ENCODE measurements around the gene FOSB. TPM values are rescaled to one million over a fixed set of nuclear protein-coding genes. Genes with fewer than 3 reads are reported as not detected.
A peak's percentile ranks its signal among the peaks of the same experiment; 100 is the strongest.

Gene FOSB
- total and polyA plus RNA-seq, 9 of the 15 experiments (the other 6 are each of a cell fraction or from before 2014, with no cell fraction given): 0.11 to 2.7 (median 0.73) TPM

DNA sequence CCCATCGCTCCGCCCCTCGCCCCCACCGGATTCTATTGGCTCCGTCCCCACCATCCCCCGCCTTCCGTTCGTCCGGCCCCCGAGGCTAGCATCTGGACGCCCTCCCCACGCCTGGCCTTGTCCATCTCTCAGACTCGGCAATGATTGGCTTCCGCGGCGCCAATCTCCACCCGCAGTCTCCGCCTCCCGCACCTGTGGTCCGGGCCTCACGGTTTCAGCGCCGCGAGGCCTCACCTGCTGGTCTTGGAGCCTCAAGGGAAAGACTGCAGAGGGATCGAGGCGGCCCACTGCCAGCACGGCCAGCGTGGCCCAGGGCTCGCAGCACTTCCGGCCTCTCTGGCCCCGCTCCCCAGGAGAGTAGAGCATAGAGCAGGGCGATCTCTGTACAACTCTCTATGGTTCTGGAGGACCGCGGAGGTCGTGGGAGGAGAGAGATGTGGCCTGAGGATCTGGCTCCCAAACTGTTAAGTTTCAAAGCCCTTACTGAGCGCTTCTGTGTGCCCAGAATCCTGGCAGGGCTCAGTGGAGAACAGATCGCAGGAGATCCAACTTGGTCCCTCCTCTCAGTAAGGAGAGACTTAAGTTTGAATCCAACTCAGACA, 44.1 kb upstream of the FOSB start, which contains the start of gene ERCC1 (continued):
- TF ChIP-seq ESRRA (IDR thresholded peaks at IDR 0.05; ENCODE audit: borderline replicate concordance, low read depth) (peak; percentile 34; the same call in 1 of the 2 replicates), KLF16 (IDR thresholded peaks at IDR 0.05) (no peak), ZNF583 (CRISPR knock-in tag; IDR thresholded peaks at IDR 0.05) (no peak), RNF2 (IDR thresholded peaks at IDR 0.05) (0 out of 2 replicates have a peak, but pooled peaks have one; percentile 45), ZNF507 (tag; conservative IDR thresholded peaks at IDR 0.05) (no peak), BHLHE40 (IDR thresholded peaks at IDR 0.05; ENCODE audit: low read length) (peak; percentile 42; the same call in 1 of the 2 replicates), BCL6 (CRISPR knock-in tag; IDR thresholded peaks at IDR 0.05) (no peak), ZBTB9 (CRISPR knock-in tag; IDR thresholded peaks at IDR 0.05) (peak; percentile 56), FOXM1 (IDR thresholded peaks at IDR 0.05; ENCODE audit: low read depth) (no peak), FOXM1 (CRISPR knock-in tag; IDR thresholded peaks at IDR 0.05; ENCODE audit: low read depth) (peak; percentile 94; the same call in 1 of the 2 replicates), CTCFL (IDR thresholded peaks at IDR 0.05; ENCODE audit: borderline replicate concordance, insufficient read depth, low read depth, low read length, poor library complexity, severe bottlenecking) (no peak), ZNF311 (CRISPR knock-in tag; IDR thresholded peaks at IDR 0.05) (no peak), PML (IDR thresholded peaks at IDR 0.05; ENCODE audit: low read length) (peak; percentile 74), KLF13 (tag; IDR thresholded peaks at IDR 0.05; ENCODE audit: borderline replicate concordance, low read depth) (no peak), ZNF274 (IDR thresholded peaks at IDR 0.05; ENCODE audit: borderline replicate concordance, low read depth, low read length) (no peak), ETV1 (tag; conservative IDR thresholded peaks at IDR 0.05; ENCODE audit: low read depth) (peak; percentile 99), ZNF316 (IDR thresholded peaks at IDR 0.05) (no peak), CXXC5 (CRISPR knock-in tag; IDR thresholded peaks at IDR 0.05) (peak; percentile 89), SMAD4 (CRISPR knock-in tag; conservative IDR thresholded peaks at IDR 0.05) (peak; percentile 55; the same call in 1 of the 2 replicates), MBD2 (IDR thresholded peaks at IDR 0.05; ENCODE audit: borderline replicate concordance, low read depth) (peak; percentile 65), FOS (IDR thresholded peaks at IDR 0.05; ENCODE audit: extremely low read depth, insufficient read length) (peak; percentile 49), E2F4 (CRISPR knock-in tag; IDR thresholded peaks at IDR 0.05; ENCODE audit: low read depth) (no peak)
- TF ChIP-seq, protein P1, sequence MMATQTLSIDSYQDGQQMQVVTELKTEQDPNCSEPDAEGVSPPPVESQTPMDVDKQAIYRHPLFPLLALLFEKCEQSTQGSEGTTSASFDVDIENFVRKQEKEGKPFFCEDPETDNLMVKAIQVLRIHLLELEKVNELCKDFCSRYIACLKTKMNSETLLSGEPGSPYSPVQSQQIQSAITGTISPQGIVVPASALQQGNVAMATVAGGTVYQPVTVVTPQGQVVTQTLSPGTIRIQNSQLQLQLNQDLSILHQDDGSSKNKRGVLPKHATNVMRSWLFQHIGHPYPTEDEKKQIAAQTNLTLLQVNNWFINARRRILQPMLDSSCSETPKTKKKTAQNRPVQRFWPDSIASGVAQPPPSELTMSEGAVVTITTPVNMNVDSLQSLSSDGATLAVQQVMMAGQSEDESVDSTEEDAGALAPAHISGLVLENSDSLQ (IDR thresholded peaks at IDR 0.05): peak; percentile 99
- TF ChIP-seq, protein P2, sequence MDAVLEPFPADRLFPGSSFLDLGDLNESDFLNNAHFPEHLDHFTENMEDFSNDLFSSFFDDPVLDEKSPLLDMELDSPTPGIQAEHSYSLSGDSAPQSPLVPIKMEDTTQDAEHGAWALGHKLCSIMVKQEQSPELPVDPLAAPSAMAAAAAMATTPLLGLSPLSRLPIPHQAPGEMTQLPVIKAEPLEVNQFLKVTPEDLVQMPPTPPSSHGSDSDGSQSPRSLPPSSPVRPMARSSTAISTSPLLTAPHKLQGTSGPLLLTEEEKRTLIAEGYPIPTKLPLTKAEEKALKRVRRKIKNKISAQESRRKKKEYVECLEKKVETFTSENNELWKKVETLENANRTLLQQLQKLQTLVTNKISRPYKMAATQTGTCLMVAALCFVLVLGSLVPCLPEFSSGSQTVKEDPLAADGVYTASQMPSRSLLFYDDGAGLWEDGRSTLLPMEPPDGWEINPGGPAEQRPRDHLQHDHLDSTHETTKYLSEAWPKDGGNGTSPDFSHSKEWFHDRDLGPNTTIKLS (IDR thresholded peaks at IDR 0.05; ENCODE audit: borderline replicate concordance, low read depth): peak; percentile 100
